K562 (cell line): ENCODE results near the gene ABHD8. TPM values are rescaled to one million over a fixed set of nuclear protein-coding genes. Genes with fewer than 3 reads are reported as not detected.
A peak's percentile ranks its signal among the peaks of the same experiment; 100 is the strongest.

Experiments
- BDP1 ChIP-seq: IDR thresholded peaks from 3 replicates; pipeline ENCODE4 v1.6.1; 2011; ENCODE audit not compliant: insufficient read length, insufficient read depth
- E4F1 ChIP-seq: fragments of 250-450 bp; sonication (Bioruptor Pico); IDR thresholded peaks from 2 replicates; pipeline ENCODE4 v1.5.0; 2021; ENCODE audit warnings: mild to moderate bottlenecking, borderline replicate concordance
- MITF ChIP-seq: IDR thresholded peaks from 2 replicates; pipeline ENCODE4 v1.6.1; 2014; ENCODE audit warnings: antibody characterized with exemption
- NFYB ChIP-seq: IDR thresholded peaks from 2 replicates; pipeline ENCODE4 v1.6.1; 2011; ENCODE audit warnings: mild to moderate bottlenecking, moderate library complexity; ENCODE audit not compliant: insufficient read length; ENCODE audit errors: extremely low read depth
- ZNF512 ChIP-seq: IDR thresholded peaks from 2 replicates; pipeline ENCODE4 v1.6.1; 2016; ENCODE audit warnings: missing genetic modification characterization, missing compliant biosample characterization
- polyA plus RNA-seq, 8 experiments: library from polyadenylated mRNA; depleted of rRNA in 4 of 8; stranded (reverse) in 5 of 8; unstranded in 3 of 8; fragments of >200 nt; fragmentation: Nextera tagmentation in 2 of 8; fragmentation: Illumina TruSeq in 1 of 8; extraction: Ambion mirVana in 2 of 8; extraction: Trizol in 1 of 8; gene quantifications; 2 replicates each; pipeline versions ENCODE4 v1.2.1 to v1.2.3, GENCODE V29; 2011 to 2014; ENCODE audit warnings: inconsistent platforms in 1 of 8, missing spikeins in 1 of 8
- total RNA-seq, 7 experiments: library from RNA; depleted of rRNA in 6 of 7; stranded (reverse); fragments of >200 nt in 6 of 7; fragmentation: Illumina TruSeq in 2 of 7; extraction: Trizol in 2 of 7; gene quantifications; 2 replicates each; pipeline versions ENCODE4 v1.2.1 to v1.2.3, GENCODE V29; 2011 to 2021; ENCODE audit warnings: low replicate concordance in 1 of 7
- TF ChIP-seq, protein P1 (sequence below): sonication (generic); formaldehyde crosslinking; IDR thresholded peaks from 2 replicates; pipeline ENCODE4 v1.8.0; 2022; ENCODE audit warnings: mild to moderate bottlenecking, missing genetic modification reagents
- TF ChIP-seq, protein P2 (sequence below): fragments of 450-650 bp; formaldehyde crosslinking; IDR thresholded peaks from 2 replicates; pipeline ENCODE4 v1.4.0; 2022; ENCODE audit warnings: mild to moderate bottlenecking, moderate library complexity
- TF ChIP-seq, protein P3 (sequence below): fragments of 250-450 bp; sonication (Bioruptor Pico); IDR thresholded peaks from 2 replicates; pipeline ENCODE4 v1.8.0; 2021; ENCODE audit warnings: mild to moderate bottlenecking, moderate library complexity

The ABHD8 gene
- total and polyA plus RNA-seq, 9 of the 15 experiments (the other 6 are each of a cell fraction or from before 2014, with no cell fraction given), result 0.04 to 6.6 (median 2.0) TPM; not detected in 1

DNA sequence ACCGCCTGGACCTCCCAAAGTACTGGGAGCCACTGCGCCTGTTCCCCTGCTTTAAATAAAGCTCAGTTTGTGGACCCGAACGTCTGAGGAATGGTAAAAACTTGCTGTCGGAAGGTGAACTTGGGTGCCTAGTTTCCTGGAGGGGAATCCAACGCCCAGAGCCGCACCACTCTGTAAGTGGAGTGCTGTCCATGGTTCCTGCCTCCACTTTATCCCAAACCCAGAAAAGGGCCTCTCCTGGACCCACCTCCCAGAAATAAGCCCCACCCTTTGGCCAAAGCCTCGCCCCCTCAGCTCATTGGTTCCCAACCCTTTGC is 29.1 kb upstream of the ABHD8 start (continued):
- TF ChIP-seq NFYB (peak; percentile 21), E4F1 (CRISPR knock-in tag) (no peak), ZNF512 (tag) (no peak), MITF (no peak), BDP1 (no peak)
- TF ChIP-seq, protein P1, sequence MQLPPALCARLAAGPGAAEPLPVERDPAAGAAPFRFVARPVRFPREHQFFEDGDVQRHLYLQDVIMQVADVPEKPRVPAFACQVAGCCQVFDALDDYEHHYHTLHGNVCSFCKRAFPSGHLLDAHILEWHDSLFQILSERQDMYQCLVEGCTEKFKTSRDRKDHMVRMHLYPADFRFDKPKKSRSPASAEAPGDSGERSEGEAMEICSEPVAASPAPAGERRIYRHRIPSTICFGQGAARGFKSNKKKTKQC (CRISPR knock-in tag), result peak; percentile 65; the same call in 1 of the 2 replicates
- TF ChIP-seq, protein P2, sequence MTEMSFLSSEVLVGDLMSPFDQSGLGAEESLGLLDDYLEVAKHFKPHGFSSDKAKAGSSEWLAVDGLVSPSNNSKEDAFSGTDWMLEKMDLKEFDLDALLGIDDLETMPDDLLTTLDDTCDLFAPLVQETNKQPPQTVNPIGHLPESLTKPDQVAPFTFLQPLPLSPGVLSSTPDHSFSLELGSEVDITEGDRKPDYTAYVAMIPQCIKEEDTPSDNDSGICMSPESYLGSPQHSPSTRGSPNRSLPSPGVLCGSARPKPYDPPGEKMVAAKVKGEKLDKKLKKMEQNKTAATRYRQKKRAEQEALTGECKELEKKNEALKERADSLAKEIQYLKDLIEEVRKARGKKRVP (CRISPR knock-in tag), result no peak
- TF ChIP-seq, protein P3, sequence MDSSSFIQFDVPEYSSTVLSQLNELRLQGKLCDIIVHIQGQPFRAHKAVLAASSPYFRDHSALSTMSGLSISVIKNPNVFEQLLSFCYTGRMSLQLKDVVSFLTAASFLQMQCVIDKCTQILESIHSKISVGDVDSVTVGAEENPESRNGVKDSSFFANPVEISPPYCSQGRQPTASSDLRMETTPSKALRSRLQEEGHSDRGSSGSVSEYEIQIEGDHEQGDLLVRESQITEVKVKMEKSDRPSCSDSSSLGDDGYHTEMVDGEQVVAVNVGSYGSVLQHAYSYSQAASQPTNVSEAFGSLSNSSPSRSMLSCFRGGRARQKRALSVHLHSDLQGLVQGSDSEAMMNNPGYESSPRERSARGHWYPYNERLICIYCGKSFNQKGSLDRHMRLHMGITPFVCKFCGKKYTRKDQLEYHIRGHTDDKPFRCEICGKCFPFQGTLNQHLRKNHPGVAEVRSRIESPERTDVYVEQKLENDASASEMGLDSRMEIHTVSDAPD (CRISPR knock-in tag), result no peak
